HepG2 (cell line): Measurements from ENCODE around the gene ZFAND3. TPM values are rescaled to one million over a fixed set of nuclear protein-coding genes. Genes with fewer than 3 reads are reported as not detected.

Source experiments
- ATAC-seq: fragments of 200-7000 bp; cut with Tn5 transposase; 3 replicates; pipeline ENCODE4 v1.9.1; 2020; ENCODE audit warnings: mild to moderate bottlenecking, moderate library complexity
- BruUV-seq: library from RNA; stranded (reverse); fragments of 400-500 nt; replicated peaks from 2 replicates; lab custom pipeline; 2021; lab: Mats Ljungman, UMichigan
- CTCF ChIA-PET: fragments of 300-600 bp; formaldehyde crosslinking; extraction: SDS; loops from one replicate; lab custom pipeline; 2021; ENCODE audit warnings: low total read pairs, inconsistent platforms, low intra/inter-chr PET ratio; lab: Yijun Ruan, JAX
- POLR2A ChIA-PET: fragments of 350-600 bp; sonication (Branson Sonifier 250); formaldehyde crosslinking; loops from one replicate; lab custom pipeline; 2020; ENCODE audit warnings: antibody characterized with exemption, inconsistent platforms; lab: Yijun Ruan, JAX
- DNase-seq: peaks from one replicate; pipeline ENCODE4 v3.0.0-alpha.2; 2015; ENCODE audit warnings: low spot score
- FAIRE-seq: peaks from 3 replicates; lab custom pipeline; 2011; peaks lifted over from hg19 to GRCh38; lab: Jason Lieb, UNC
- H2AFZ ChIP-seq: one replicate; pipeline ENCODE4 v1.6.1; 2011; ENCODE audit warnings: low read length, inconsistent platforms
- H3K27ac ChIP-seq: fragments of 300-600 bp; 3 replicates; pipeline ENCODE4 v1.8.0; 2011; ENCODE audit warnings: mixed run types, mild to moderate bottlenecking, mixed read lengths, low read length, inconsistent platforms; ENCODE audit not compliant: insufficient read depth; ENCODE audit errors: extremely low read length
- H3K27me3 ChIP-seq, 2 experiments: fragments of 200-600 bp in 1 of 2; 2 replicates in 1 of 2; 3 replicates in 1 of 2; pipeline versions ENCODE4 v1.6.0 to v1.8.0; 2011; ENCODE audit warnings: low read length in 2 of 2, mild to moderate bottlenecking in 2 of 2, moderate library complexity in 2 of 2, inconsistent platforms in 1 of 2; ENCODE audit not compliant: insufficient read depth in 2 of 2, control insufficient read depth in 1 of 2
- H3K36me3 ChIP-seq, 2 experiments: fragments of 200-600 bp in 1 of 2; replicated peaks in 1 of 2; 2 replicates in 1 of 2; 3 replicates in 1 of 2; pipeline versions ENCODE4 v1.5.1 to v1.8.0; 2011; ENCODE audit warnings: low read length in 2 of 2, inconsistent platforms in 1 of 2; ENCODE audit not compliant: insufficient read depth in 2 of 2, control insufficient read depth in 1 of 2
- H3K4me1 ChIP-seq: 2 replicates; pipeline ENCODE4 v1.5.1; 2012; ENCODE audit warnings: low read length, inconsistent platforms; ENCODE audit not compliant: insufficient read depth
- H3K4me2 ChIP-seq: 2 replicates; pipeline ENCODE4 v1.6.0; 2011; ENCODE audit warnings: low read depth, low read length, inconsistent platforms
- H3K4me3 ChIP-seq, 3 experiments: fragments of 200-600 bp in 1 of 3; sonication (generic), shearing (Covaris generic) in 1 of 3; replicated peaks in 1 of 3; 2 replicates each; pipeline ENCODE4 v1.5.1; 2011 to 2016; ENCODE audit warnings: low read length in 3 of 3, inconsistent platforms in 2 of 3, low read depth in 2 of 3, mild to moderate bottlenecking in 2 of 3, control low read depth in 1 of 3, mixed read lengths in 1 of 3; ENCODE audit not compliant: insufficient read depth in 1 of 3
- H3K79me2 ChIP-seq: one replicate; pipeline ENCODE4 v1.6.1; 2011; ENCODE audit warnings: low read length, inconsistent platforms; ENCODE audit not compliant: insufficient read depth
- H3K9ac ChIP-seq: 2 replicates; pipeline ENCODE4 v1.6.0; 2011; ENCODE audit warnings: mild to moderate bottlenecking, low read depth, low read length, inconsistent platforms; ENCODE audit not compliant: insufficient read depth
- H3K9me3 ChIP-seq: 2 replicates; pipeline ENCODE4 v1.5.1; 2012; ENCODE audit warnings: mild to moderate bottlenecking, low read length
- H4K20me1 ChIP-seq: 2 replicates; pipeline ENCODE4 v1.6.0; 2011; ENCODE audit warnings: inconsistent platforms, mild to moderate bottlenecking, low read length, moderate library complexity; ENCODE audit not compliant: insufficient read depth
- CCDC6 ChIP-seq: sonication (generic); formaldehyde crosslinking; IDR thresholded peaks from 2 replicates; pipeline ENCODE4 v1.8.1; 2022; ENCODE audit warnings: mild to moderate bottlenecking, missing genetic modification reagents, moderate library complexity
- CHD4 ChIP-seq: fragments of 200-600 bp; sonication (generic); IDR thresholded peaks from 2 replicates; pipeline ENCODE4 v1.7.0; 2017; ENCODE audit warnings: mild to moderate bottlenecking, low read length, borderline replicate concordance
- CREB1 ChIP-seq, 2 experiments: fragments of 450-650 bp in 1 of 2; IDR thresholded peaks; 2 replicates each; pipeline ENCODE4 v1.6.1; 2016 to 2017; ENCODE audit warnings: control low read depth in 1 of 2, mild to moderate bottlenecking in 1 of 2, missing compliant biosample characterization in 1 of 2, missing genetic modification characterization in 1 of 2
- ERF ChIP-seq: IDR thresholded peaks from 2 replicates; pipeline ENCODE4 v1.6.1; 2018; ENCODE audit warnings: missing biosample characterization, missing genetic modification reagents
- FIP1L1 ChIP-seq: fragments of 200-400 bp; formaldehyde crosslinking; IDR thresholded peaks from 2 replicates; pipeline ENCODE4 v1.6.1; 2018; ENCODE audit warnings: low read depth, mild to moderate bottlenecking, low read length, moderate library complexity, borderline replicate concordance; ENCODE audit not compliant: insufficient read depth
- FOXO1 ChIP-seq: sonication (generic); formaldehyde crosslinking; IDR thresholded peaks from 2 replicates; pipeline ENCODE4 v1.4.0; 2020; ENCODE audit warnings: missing genetic modification reagents
- FOXP1 ChIP-seq, 2 experiments: fragments of 450-650 bp in 1 of 2; IDR thresholded peaks; 2 replicates each; pipeline ENCODE4 v1.6.1; 2017 to 2018; ENCODE audit warnings: antibody characterized with exemption in 1 of 2
- KLF16 ChIP-seq, 2 experiments: sonication (generic) in 1 of 2; formaldehyde crosslinking in 1 of 2; IDR thresholded peaks; 2 replicates each; pipeline versions ENCODE4 v1.6.1 to v1.8.0; 2016 to 2023; ENCODE audit warnings: missing genetic modification reagents in 2 of 2, missing compliant biosample characterization in 1 of 2
- KLF6 ChIP-seq: IDR thresholded peaks from 2 replicates; pipeline ENCODE4 v1.8.0; 2016; ENCODE audit warnings: missing biosample characterization, missing genetic modification reagents
- LCORL ChIP-seq, 2 experiments: fragments of 450-650 bp in 1 of 2; sonication (generic) in 1 of 2; formaldehyde crosslinking in 1 of 2; IDR thresholded peaks; 2 replicates each; pipeline versions ENCODE4 v1.5.0 to v1.6.1; 2017 to 2020; ENCODE audit warnings: antibody characterized with exemption in 1 of 2, missing genetic modification reagents in 1 of 2
- PHF8 ChIP-seq: sonication (generic); formaldehyde crosslinking; IDR thresholded peaks from 2 replicates; pipeline ENCODE4 v1.5.0; 2020; ENCODE audit warnings: missing genetic modification reagents
- RFXANK ChIP-seq: IDR thresholded peaks from 2 replicates; pipeline ENCODE4 v1.6.1; 2016
- SKI ChIP-seq: fragments of 450-650 bp; IDR thresholded peaks from one replicate; pipeline ENCODE4 v1.6.1; 2018; ENCODE audit warnings: mild to moderate bottlenecking; ENCODE audit not compliant: partially characterized antibody
- SP5 ChIP-seq: IDR thresholded peaks from 2 replicates; pipeline ENCODE4 v1.6.1; 2016; ENCODE audit warnings: low read depth, borderline replicate concordance
- ZFY ChIP-seq: sonication (generic); formaldehyde crosslinking; IDR thresholded peaks from 2 replicates; pipeline ENCODE4 v1.4.0; 2020; ENCODE audit warnings: missing genetic modification reagents
- ZNF569 ChIP-seq: sonication (generic); formaldehyde crosslinking; IDR thresholded peaks from 2 replicates; pipeline ENCODE4 v1.5.0; 2020; ENCODE audit warnings: mild to moderate bottlenecking, missing genetic modification reagents, moderate library complexity, borderline replicate concordance
- ZNF710 ChIP-seq: sonication (generic); formaldehyde crosslinking; IDR thresholded peaks from 2 replicates; pipeline ENCODE4 v1.5.0; 2020; ENCODE audit warnings: mild to moderate bottlenecking, missing genetic modification reagents, borderline replicate concordance
- ZNF780A ChIP-seq: sonication (generic); formaldehyde crosslinking; IDR thresholded peaks from 2 replicates; pipeline ENCODE4 v1.8.0; 2022; ENCODE audit warnings: mild to moderate bottlenecking, missing genetic modification reagents, moderate library complexity
- ZNF816 ChIP-seq: sonication (generic); formaldehyde crosslinking; IDR thresholded peaks from 2 replicates; pipeline ENCODE4 v1.8.0; 2022; ENCODE audit warnings: missing genetic modification reagents, mild to moderate bottlenecking, borderline replicate concordance
- WGBS: methylation state at CpG from one replicate; pipeline ENCODE4 v1.1.6; 2017; ENCODE audit warnings: low lambda C conversion rate; 5-methylcytosine and 5-hydroxymethylcytosine counted together
- in situ Hi-C: cut with HindIII; loops from 2 replicates; pipeline ENCODE4 v1.10.0; 2017; ENCODE audit warnings: low pct_unique_long_range_greater_than_20kb; ENCODE audit not compliant: extremely low pct_ligation_motif_present
- intact Hi-C: fragments of 100-400 bp; cut with micrococcal nuclease; formaldehyde crosslinking; loops from one replicate; pipeline ENCODE4 v1.10.0; 2022; ENCODE audit not compliant: unreplicated experiment
- polyA plus RNA-seq, 8 experiments: library from polyadenylated mRNA; depleted of rRNA in 3 of 8; stranded (reverse) in 7 of 8; unstranded in 1 of 8; fragments of >200 nt; fragmentation: Illumina TruSeq in 4 of 8; extraction: Trizol in 4 of 8; gene quantifications; 2 replicates each; pipeline versions ENCODE4 v1.2.1 to v1.2.3, GENCODE V29; 2011 to 2016; ENCODE audit warnings: low read depth in 4 of 8, missing spikeins in 1 of 8, mixed read lengths in 1 of 8; ENCODE audit not compliant: insufficient read depth in 1 of 8
- total RNA-seq, 5 experiments: library from RNA; depleted of rRNA; stranded (reverse); fragments of >200 nt; fragmentation: Illumina TruSeq; extraction: Trizol; gene quantifications; 2 replicates each; pipeline ENCODE4 v1.2.3, GENCODE V29; 2016; ENCODE audit warnings: low read depth in 1 of 5
- TF ChIP-seq, protein P1 (sequence below): sonication (generic); formaldehyde crosslinking; IDR thresholded peaks from 2 replicates; pipeline ENCODE4 v1.9.0; 2021; ENCODE audit warnings: missing genetic modification reagents, borderline replicate concordance

The ZFAND3 gene
- total and polyA plus RNA-seq, 2 of the 13 experiments (the other 11 are each of a cell fraction or from before 2014, with no cell fraction given) = 16.4 to 17.1 TPM

- TF ChIP-seq, protein P1, sequence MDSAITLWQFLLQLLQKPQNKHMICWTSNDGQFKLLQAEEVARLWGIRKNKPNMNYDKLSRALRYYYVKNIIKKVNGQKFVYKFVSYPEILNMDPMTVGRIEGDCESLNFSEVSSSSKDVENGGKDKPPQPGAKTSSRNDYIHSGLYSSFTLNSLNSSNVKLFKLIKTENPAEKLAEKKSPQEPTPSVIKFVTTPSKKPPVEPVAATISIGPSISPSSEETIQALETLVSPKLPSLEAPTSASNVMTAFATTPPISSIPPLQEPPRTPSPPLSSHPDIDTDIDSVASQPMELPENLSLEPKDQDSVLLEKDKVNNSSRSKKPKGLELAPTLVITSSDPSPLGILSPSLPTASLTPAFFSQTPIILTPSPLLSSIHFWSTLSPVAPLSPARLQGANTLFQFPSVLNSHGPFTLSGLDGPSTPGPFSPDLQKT (CRISPR knock-in tag) = no peak
- TF ChIP-seq SP5 = 0 out of 2 replicates have a peak, but pooled peaks have one; percentile 5
- no peak for TF ChIP-seq ZNF710
Measured at GRCh38 chr6:37819802-37820717, 533 bp downstream of the ZFAND3 start (continued).

DNA sequence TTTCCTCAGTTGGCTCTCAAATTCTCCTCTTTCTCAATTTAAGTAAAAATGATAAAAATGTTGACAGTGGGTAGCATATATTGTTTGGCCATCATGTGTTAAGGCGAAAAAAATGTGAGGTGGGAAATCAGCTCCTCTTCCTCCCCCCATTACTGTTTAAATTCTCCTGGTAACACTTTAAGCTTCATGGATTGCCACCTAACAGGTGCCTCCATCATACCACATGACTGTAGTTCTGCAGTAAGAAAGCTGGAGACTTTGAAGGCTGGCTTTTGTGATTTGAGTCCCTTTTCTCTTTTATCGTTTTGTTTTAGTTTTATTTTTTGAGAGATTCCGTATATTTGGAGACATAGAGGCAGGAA, 1.2 kb downstream of the ZFAND3 start:
- WGBS = 22% methylated on average over 3 of the region's 3 CpGs
- no peaks in the 10 kb centered on the region for H3K36me3 ChIP-seq
- peaks cover 74% of the 10 kb centered on the region for H3K4me1 ChIP-seq
- no peaks in the 10 kb centered on the region for H3K9me3 ChIP-seq
- TF ChIP-seq ZNF780A (CRISPR knock-in tag) (no peak), ZNF569 (CRISPR knock-in tag) (0 out of 2 replicates have a peak, but pooled peaks have one; percentile 46), ZNF816 (CRISPR knock-in tag) (peak; percentile 71; the same call in 1 of the 2 replicates), KLF16 (CRISPR knock-in tag; IDR thresholded peaks at IDR 0.05) (0 out of 4 replicates have a peak, but pooled peaks of 1 of the 2 experiments have one; percentile 12), CCDC6 (no peak), LCORL (IDR thresholded peaks at IDR 0.05) (no peak), LCORL (CRISPR knock-in tag; IDR thresholded peaks at IDR 0.05) (0 out of 2 replicates have a peak, but pooled peaks have one; percentile 20), KLF6 (0 out of 2 replicates have a peak, but pooled peaks have one; percentile 50), CREB1 (IDR thresholded peaks at IDR 0.05) (no peak), CREB1 (CRISPR knock-in tag; IDR thresholded peaks at IDR 0.05) (peak; percentile 41), SKI (no peak), RFXANK (no peak), FOXO1 (CRISPR knock-in tag) (no peak), ERF (CRISPR knock-in tag) (0 out of 2 replicates have a peak, but pooled peaks have one; percentile 10), CHD4 (no peak), PHF8 (no peak), ZFY (CRISPR knock-in tag) (no peak), FOXP1 (IDR thresholded peaks at IDR 0.05) (no peak), FOXP1 (CRISPR knock-in tag; IDR thresholded peaks at IDR 0.05) (no peak), FIP1L1 (no peak)
- H2AFZ ChIP-seq = no peak overlapping the region
- H3K9ac ChIP-seq = peak overlapping the region; percentile 98
- no peak for DNase-seq
- peaks cover 47% of the 10 kb centered on the region for H4K20me1 ChIP-seq
- no peak for FAIRE-seq
- H3K27me3 ChIP-seq = no peaks in the 10 kb centered on the region; a peak in 1 of 5 replicates
- intact Hi-C loops (loop anchor here (2.0 kb wide), 1 partner anchor 40 kb away; no protein-coding TSS in a partner anchor), in situ Hi-C loops (no loop called here)
- H3K4me2 ChIP-seq = peak overlapping the region; percentile 87
- no peak for ATAC-seq
- peak overlapping the region; percentile 76 to 93 (median 86) for H3K4me3 ChIP-seq
- BruUV-seq = no TSS peak
- H3K27ac ChIP-seq = peak overlapping the region; percentile 98
- ChIA-PET CTCF (no interaction called here), POLR2A (interaction anchor here (1.2 to 3.7 kb wide), 11 partner anchors 11 to 83 kb away, joined by 3 to 73 read pairs (median 9); no protein-coding TSS in a partner anchor)
- peaks cover 56% of the 10 kb centered on the region for H3K79me2 ChIP-seq
